Peyer's patch (tissue), 4 donors: ENCODE results near the gene RPS10. TPM values are rescaled to one million over a fixed set of nuclear protein-coding genes. Genes with fewer than 3 reads are reported as not detected.
"Not testable (repeated sequence)": the region's sequence is repeated elsewhere in the genome, so short reads cannot be mapped to it uniquely, and the experiment has no call there.

Experiments used
- DNase-seq, 3 donors: peaks; one replicate each; pipeline ENCODE4 v3.0.0-alpha.2; 2017 to 2019
- H3K27ac ChIP-seq, 4 donors: fragments of 200-600 bp; sonication (generic); one replicate each; pipeline ENCODE4 v1.5.1; 2016 to 2019
- H3K27me3 ChIP-seq, 2 donors: fragments of 200-600 bp; sonication (generic); one replicate each; pipeline ENCODE4 v1.5.1; 2019
- H3K36me3 ChIP-seq, 3 donors: fragments of 200-600 bp; sonication (generic); one replicate each; pipeline ENCODE4 v1.5.1; 2016 to 2019
- H3K4me1 ChIP-seq, 4 donors: fragments of 200-600 bp; sonication (generic); one replicate each; pipeline ENCODE4 v1.5.1; 2016 to 2019
- H3K4me3 ChIP-seq, 4 donors: fragments of 200-600 bp; sonication (generic); 1 replicate in 3 of 4; 2 replicates in 1 of 4; pipeline ENCODE4 v1.5.1; 2016 to 2019; ENCODE audit warnings: mild to moderate bottlenecking in 1 of 4
- H3K9me3 ChIP-seq, 4 donors: fragments of 200-600 bp; sonication (generic); one replicate each; pipeline ENCODE4 v1.5.1; 2016 to 2019; ENCODE audit warnings: mild to moderate bottlenecking in 1 of 4
- POLR2A ChIP-seq, 2 donors: fragments of 450-650 bp; IDR thresholded peaks; one replicate each; pipeline ENCODE4 v1.5.1; 2017; ENCODE audit warnings: antibody characterized with exemption in 2 of 2, mild to moderate bottlenecking in 2 of 2, moderate library complexity in 2 of 2
- total RNA-seq, 4 donors: library from RNA; depleted of rRNA; stranded (reverse); fragments of >200 nt; gene quantifications; one replicate each; pipeline ENCODE4 v1.1.0, GENCODE V29; 2016
- TF ChIP-seq, protein P1 (sequence below), 6 experiments: fragments of 450-650 bp in 4 of 6; fragments of 200-600 bp in 2 of 6; sonication (generic) in 1 of 6; IDR thresholded peaks; one replicate each; pipeline ENCODE4 v1.5.1; 2017 to 2019; ENCODE audit warnings: antibody characterized with exemption in 6 of 6, mild to moderate bottlenecking in 3 of 6, moderate library complexity in 1 of 6

RPS10 gene
- total RNA-seq, 4 donors from 2014 or later: 729 to 2,642 (median 1,002) TPM

DNA sequence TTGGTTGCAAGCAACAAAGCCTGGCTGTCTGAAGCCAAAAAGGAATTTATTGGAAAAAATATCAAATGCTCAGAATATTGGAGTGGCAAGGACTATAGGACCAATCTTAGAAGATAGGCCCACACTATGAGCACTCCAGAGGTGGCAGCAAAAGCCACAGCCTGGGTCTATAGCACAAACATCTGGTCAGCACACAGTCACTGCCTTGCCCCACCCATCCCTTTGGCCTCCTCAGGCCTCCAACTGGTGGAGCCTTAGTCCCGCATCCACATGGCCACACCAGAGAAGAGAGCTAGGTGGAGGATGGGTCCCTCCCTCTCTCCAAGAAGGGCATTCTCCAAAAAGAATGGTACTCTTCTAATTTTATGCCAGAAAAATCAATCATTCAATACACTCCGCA, 47.4 kb downstream of the RPS10 start:
- no peak overlapping the region for H3K4me3 ChIP-seq
- H3K27me3 ChIP-seq: no peaks in the 10 kb centered on the region
- H3K27ac ChIP-seq: no peak overlapping the region
- H3K36me3 ChIP-seq: no peaks in the 10 kb centered on the region
- no peak for DNase-seq
- TF ChIP-seq, protein P1, sequence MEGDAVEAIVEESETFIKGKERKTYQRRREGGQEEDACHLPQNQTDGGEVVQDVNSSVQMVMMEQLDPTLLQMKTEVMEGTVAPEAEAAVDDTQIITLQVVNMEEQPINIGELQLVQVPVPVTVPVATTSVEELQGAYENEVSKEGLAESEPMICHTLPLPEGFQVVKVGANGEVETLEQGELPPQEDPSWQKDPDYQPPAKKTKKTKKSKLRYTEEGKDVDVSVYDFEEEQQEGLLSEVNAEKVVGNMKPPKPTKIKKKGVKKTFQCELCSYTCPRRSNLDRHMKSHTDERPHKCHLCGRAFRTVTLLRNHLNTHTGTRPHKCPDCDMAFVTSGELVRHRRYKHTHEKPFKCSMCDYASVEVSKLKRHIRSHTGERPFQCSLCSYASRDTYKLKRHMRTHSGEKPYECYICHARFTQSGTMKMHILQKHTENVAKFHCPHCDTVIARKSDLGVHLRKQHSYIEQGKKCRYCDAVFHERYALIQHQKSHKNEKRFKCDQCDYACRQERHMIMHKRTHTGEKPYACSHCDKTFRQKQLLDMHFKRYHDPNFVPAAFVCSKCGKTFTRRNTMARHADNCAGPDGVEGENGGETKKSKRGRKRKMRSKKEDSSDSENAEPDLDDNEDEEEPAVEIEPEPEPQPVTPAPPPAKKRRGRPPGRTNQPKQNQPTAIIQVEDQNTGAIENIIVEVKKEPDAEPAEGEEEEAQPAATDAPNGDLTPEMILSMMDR (IDR thresholded peaks at IDR 0.05): no peak
- TF ChIP-seq POLR2A (IDR thresholded peaks at IDR 0.05): no peak
- H3K9me3 ChIP-seq: no peaks in the 10 kb centered on the region
- no peaks in the 10 kb centered on the region for H3K4me1 ChIP-seq

DNA sequence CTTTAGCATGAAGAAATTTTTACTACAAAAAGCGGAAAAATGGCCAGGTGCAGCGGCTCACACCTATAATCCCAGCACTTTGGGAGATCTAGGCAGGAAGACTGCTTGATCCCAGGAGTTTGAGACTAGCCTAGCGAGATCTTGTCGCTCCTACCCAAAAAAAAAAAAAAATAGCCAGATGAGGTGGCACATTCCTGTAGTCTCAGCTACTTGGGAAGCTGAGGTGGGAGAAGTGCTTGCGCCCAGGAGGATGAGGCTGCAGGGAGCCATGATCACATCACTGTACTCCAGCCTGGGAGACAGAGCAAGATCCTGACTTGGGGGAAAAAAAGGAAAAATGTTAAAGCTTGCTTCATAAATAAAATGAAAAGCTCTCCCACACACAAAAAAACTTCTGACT, 47.9 kb downstream of the RPS10 start:
- Histone ChIP-seq H3K27ac (no peak overlapping the region), H3K4me3 (no peak overlapping the region), H3K36me3 (no peaks in the 10 kb centered on the region), H3K4me1 (no peaks in the 10 kb centered on the region), H3K9me3 (no peaks in the 10 kb centered on the region), H3K27me3 (no peaks in the 10 kb centered on the region)
- no peak for DNase-seq
- TF ChIP-seq, protein P1 (IDR thresholded peaks at IDR 0.05): no peak
- no peak for TF ChIP-seq POLR2A (IDR thresholded peaks at IDR 0.05)

DNA sequence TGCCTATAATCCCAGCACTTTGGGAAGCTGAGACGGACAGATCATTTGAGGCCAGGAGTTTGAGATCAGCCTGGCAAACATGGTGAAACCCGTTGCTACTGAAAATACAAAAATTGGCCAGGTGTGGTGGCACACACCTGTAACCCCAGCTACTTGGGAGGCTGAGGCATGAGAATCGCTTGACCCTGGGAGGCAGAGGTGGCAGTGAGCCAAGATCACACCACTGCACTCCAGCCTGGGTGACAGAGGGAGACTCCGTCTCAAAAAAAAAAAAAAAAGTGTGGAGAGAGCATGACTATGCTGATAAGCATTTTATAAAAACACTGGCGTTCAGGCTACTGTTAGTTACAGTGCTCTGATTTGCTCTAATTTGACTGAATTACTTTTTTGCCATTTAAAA, 48.3 kb downstream of the RPS10 start:
- H3K36me3 ChIP-seq, H3K27me3 ChIP-seq, H3K27ac ChIP-seq, DNase-seq, H3K9me3 ChIP-seq, H3K4me3 ChIP-seq, H3K4me1 ChIP-seq: not testable (repeated sequence)

DNA sequence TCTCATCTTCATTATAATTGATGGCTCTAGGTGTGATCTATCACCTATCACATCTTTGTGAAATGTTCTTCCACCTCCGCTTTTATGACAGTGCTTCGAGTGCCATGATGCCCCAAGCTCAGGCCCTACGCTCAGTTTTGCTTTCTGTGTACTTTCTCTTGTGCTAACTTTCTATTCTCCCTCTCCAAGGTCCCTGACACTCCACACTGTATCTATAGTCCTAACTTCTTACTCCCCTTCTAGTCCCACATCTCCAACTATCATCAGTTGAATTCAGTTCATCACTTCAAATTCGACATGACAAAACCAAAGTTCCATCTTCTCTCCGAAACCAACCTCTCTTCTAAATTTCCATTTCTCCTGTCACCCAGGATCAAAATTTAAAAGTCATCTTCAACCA, 50.0 kb downstream of the RPS10 start:
- Histone ChIP-seq H3K4me3 (no peak overlapping the region), H3K9me3 (no peaks in the 10 kb centered on the region), H3K27me3 (no peaks in the 10 kb centered on the region), H3K4me1 (no peaks in the 10 kb centered on the region), H3K27ac (no peak overlapping the region), H3K36me3 (no peaks in the 10 kb centered on the region)
- no peak for DNase-seq
- TF ChIP-seq, protein P1 (IDR thresholded peaks at IDR 0.05): no peak
- no peak for TF ChIP-seq POLR2A (IDR thresholded peaks at IDR 0.05)

- Histone ChIP-seq H3K4me3 (no peak overlapping the region), H3K4me1 (no peaks in the 10 kb centered on the region), H3K9me3 (no peaks in the 10 kb centered on the region), H3K27me3 (no peaks in the 10 kb centered on the region), H3K27ac (no peak overlapping the region), H3K36me3 (no peaks in the 10 kb centered on the region)
- TF ChIP-seq, protein P1 (IDR thresholded peaks at IDR 0.05): no peak
- TF ChIP-seq POLR2A (IDR thresholded peaks at IDR 0.05): no peak
- DNase-seq: no peak
These were observed 51.4 kb downstream of the RPS10 start for GRCh38 chr6:34374508-34374907.

- TF ChIP-seq POLR2A (IDR thresholded peaks at IDR 0.05): no peak
- TF ChIP-seq, protein P1 (IDR thresholded peaks at IDR 0.05): no peak
- Histone ChIP-seq H3K4me1 (no peaks in the 10 kb centered on the region), H3K36me3 (no peaks in the 10 kb centered on the region), H3K4me3 (no peak overlapping the region), H3K9me3 (no peaks in the 10 kb centered on the region), H3K27me3 (no peaks in the 10 kb centered on the region), H3K27ac (no peak overlapping the region)
- DNase-seq: no peak
These were observed 51.8 kb downstream of the RPS10 start for GRCh38 chr6:34374069-34374468.
